Pancreas (tissue), 10 donors: ENCODE results near the gene RAMAC. TPM values are rescaled to one million over a fixed set of nuclear protein-coding genes. Genes with fewer than 3 reads are reported as not detected.
A peak's percentile ranks its signal among the peaks of the same experiment; 100 is the strongest.
"Not testable (repeated sequence)": the region's sequence is repeated elsewhere in the genome, so short reads cannot be mapped to it uniquely, and the experiment has no call there.

Source experiments
- ATAC-seq, 4 donors: fragments of 200-7000 bp; cut with Tn5 transposase; one replicate each; pipeline versions ENCODE4 v1.8.0 to v1.9.1; 2020; ENCODE audit warnings: mild to moderate bottlenecking in 4 of 4, moderate library complexity in 4 of 4
- DNase-seq, 6 donors: peaks; one replicate each; pipeline ENCODE4 v3.0.0-alpha.2; 2020
- FAIRE-seq: peaks from 2 replicates; lab custom pipeline; 2012; peaks lifted over from hg19 to GRCh38; lab: Jason Lieb, UNC
- H3K27ac ChIP-seq, 4 donors: fragments of 200-600 bp; sonication (generic); 1 replicate in 3 of 4; 2 replicates in 1 of 4; pipeline versions ENCODE4 v1.5.0 to v1.8.0; 2020
- H3K27me3 ChIP-seq, 4 donors: fragments of 200-600 bp; one replicate each; pipeline ENCODE4 v1.8.0; 2021
- H3K36me3 ChIP-seq, 3 donors: fragments of 200-600 bp; sonication (generic) in 1 of 3; one replicate each; pipeline versions ENCODE4 v1.5.0 to v1.8.0; 2020 to 2021
- H3K4me1 ChIP-seq, 3 donors: fragments of 200-600 bp; one replicate each; pipeline ENCODE4 v1.8.0; 2021
- H3K4me3 ChIP-seq, 4 donors: fragments of 200-600 bp; sonication (generic) in 2 of 4; one replicate each; pipeline versions ENCODE4 v1.5.0 to v1.8.0; 2020 to 2021
- H3K9me3 ChIP-seq, 4 donors: fragments of 200-600 bp; one replicate each; pipeline ENCODE4 v1.8.0; 2021
- WGBS, 2 donors: extraction: QIAGEN DNeasy Blood & Tissue Kit; methylation state at CpG; one replicate each; pipeline ENCODE4 v1.1.7; 2013; 5-methylcytosine and 5-hydroxymethylcytosine counted together
- intact Hi-C, 3 donors: fragments of 100-400 bp; cut with DNase I; formaldehyde crosslinking; loops; one replicate each; pipeline versions ENCODE4 v1.11.1 to v1.14.2; 2022
- polyA plus RNA-seq, 2 donors: library from polyadenylated mRNA; stranded (reverse); fragments of 200-250 nt; gene quantifications; one replicate each; pipeline ENCODE4 v1.2.3, GENCODE V29; 2013
- total RNA-seq, 6 donors: library from RNA; stranded (reverse); fragmentation: NEBNext Ultra II Directional in 4 of 6; extraction: Animal tissue kit (Norgen Biotek cat#: 25700) in 4 of 6; gene quantifications; one replicate each; pipeline versions ENCODE4 v1.2.1 to v1.2.4, GENCODE V29; 2021 to 2023
- TF ChIP-seq, protein P1 (sequence below), 4 donors: fragments of 200-600 bp; sonication (generic) in 3 of 4; IDR thresholded peaks; one replicate each; pipeline versions ENCODE4 v1.5.0 to v1.8.0; 2021; ENCODE audit warnings: antibody characterized with exemption in 4 of 4
- donor health status: healthy with polysubstance abuse.
- donor health status: DM: no; HTN: no; CAD: no; lungs with moderate emphysema.
- donor health status: DM: no; HTN: no; CAD: no.
- donor health status: control.
- donor health status: control.
- donor health status: Bipolar disorder and iron deficiency.
- donor health status: DM: yes; HTN: yes; CAD: no.
- donor health status: DM: no; HTN: no; CAD: no.
- donor health status: DM: no; HTN: no; CAD: no.
- donor health status: DM: yes; HTN: yes; CAD: no.

Gene RAMAC
- total and polyA plus RNA-seq, 8 donors, result 7.0 to 15.5 (median 9.8) TPM

DNA sequence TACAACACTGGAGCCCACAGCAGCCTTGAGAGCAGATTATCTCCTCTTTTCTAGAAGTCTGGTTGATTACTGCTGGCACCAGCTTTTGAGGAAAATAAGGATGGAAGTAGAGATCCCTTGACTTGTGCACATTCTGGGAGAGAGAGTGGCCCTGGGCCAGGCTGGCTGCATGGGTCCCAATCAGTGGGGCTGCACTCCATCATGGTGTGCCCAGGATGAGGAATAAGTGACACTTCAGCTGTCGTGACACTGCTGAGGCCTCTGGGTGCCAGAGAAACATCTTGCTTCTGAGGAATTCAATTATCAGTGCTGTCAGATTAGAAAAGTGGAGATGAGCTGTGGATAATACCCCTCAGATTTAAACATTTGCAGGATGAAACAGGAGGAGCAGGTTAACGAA lies 9.1 kb downstream of the RAMAC start:
- peaks cover 5 to 11% (median 7%) of the 10 kb centered on the region in 3 donors for H3K4me1 ChIP-seq
- intact Hi-C loops, result no loop called here
- H3K9me3 ChIP-seq, result no peaks in the 10 kb centered on the region
- H3K4me3 ChIP-seq, result no peak overlapping the region
- H3K27ac ChIP-seq, result no peak overlapping the region
- no peak for ATAC-seq
- TF ChIP-seq, protein P1, sequence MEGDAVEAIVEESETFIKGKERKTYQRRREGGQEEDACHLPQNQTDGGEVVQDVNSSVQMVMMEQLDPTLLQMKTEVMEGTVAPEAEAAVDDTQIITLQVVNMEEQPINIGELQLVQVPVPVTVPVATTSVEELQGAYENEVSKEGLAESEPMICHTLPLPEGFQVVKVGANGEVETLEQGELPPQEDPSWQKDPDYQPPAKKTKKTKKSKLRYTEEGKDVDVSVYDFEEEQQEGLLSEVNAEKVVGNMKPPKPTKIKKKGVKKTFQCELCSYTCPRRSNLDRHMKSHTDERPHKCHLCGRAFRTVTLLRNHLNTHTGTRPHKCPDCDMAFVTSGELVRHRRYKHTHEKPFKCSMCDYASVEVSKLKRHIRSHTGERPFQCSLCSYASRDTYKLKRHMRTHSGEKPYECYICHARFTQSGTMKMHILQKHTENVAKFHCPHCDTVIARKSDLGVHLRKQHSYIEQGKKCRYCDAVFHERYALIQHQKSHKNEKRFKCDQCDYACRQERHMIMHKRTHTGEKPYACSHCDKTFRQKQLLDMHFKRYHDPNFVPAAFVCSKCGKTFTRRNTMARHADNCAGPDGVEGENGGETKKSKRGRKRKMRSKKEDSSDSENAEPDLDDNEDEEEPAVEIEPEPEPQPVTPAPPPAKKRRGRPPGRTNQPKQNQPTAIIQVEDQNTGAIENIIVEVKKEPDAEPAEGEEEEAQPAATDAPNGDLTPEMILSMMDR (IDR thresholded peaks at IDR 0.05), result no peak
- WGBS, 2 donors, result 88 to 100% methylated on average over 2 of the region's 2 CpGs
- H3K36me3 ChIP-seq, result peaks cover 0 to 5% (median 3%) of the 10 kb centered on the region in 3 donors
- no peak for DNase-seq
- H3K27me3 ChIP-seq, result no peaks in the 10 kb centered on the region
- FAIRE-seq, result no peak

DNA sequence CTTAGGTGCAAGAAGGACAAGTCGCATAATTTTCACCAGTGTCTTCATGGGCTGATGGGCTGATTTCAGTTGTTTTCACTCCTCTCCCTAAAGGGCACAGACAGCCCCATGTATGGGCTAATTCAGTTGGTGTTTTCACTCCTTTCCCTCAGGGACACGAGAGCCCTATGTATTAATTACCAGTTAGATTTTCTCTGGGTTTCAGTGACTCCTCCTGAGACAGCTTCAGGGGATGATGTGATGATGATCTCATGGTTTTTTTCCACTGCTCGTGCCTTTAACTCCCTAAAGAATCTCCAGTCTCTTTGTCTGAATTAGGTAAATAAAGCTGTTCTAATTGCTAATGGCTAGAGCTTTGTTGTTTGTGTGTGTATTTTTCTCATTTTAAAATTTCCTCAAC lies 9.9 kb downstream of the RAMAC start:
- no peak for ATAC-seq
- no peak for DNase-seq
- Histone ChIP-seq H3K27me3 (no peaks in the 10 kb centered on the region), H3K36me3 (no peaks in the 10 kb centered on the region), H3K4me1 (peaks cover 5 to 11% (median 7%) of the 10 kb centered on the region in 3 donors), H3K27ac (no peak overlapping the region), H3K9me3 (no peaks in the 10 kb centered on the region), H3K4me3 (no peak overlapping the region)
- intact Hi-C loops, result no loop called here
- FAIRE-seq, result no peak
- 76 to 82% methylated on average over 3 of the region's 3 CpGs for WGBS, 2 donors
- TF ChIP-seq, protein P1 (IDR thresholded peaks at IDR 0.05), result no peak

DNA sequence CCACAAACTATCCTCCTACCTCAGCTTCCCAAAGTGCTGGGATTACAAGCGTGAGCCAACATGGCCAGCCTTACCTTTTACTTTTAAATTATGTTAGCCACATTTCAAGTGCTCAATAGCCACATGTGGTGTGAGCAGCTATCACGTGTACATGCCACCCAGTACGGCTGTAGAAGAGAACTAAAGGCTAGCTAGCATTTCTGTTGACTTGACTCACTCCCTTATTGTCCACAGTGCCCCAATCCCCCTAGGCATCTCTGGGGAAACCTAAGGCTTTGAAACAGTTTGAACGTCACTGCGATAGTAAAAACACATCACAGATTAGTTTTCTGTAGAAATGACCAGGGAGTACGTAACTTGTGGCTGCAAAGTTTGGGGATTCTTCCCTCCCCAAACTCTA lies 13.4 kb downstream of the RAMAC start:
- Histone ChIP-seq H3K27me3 (no peaks in the 10 kb centered on the region), H3K4me1 (peaks cover 0 to 4% (median 0%) of the 10 kb centered on the region in 3 donors), H3K27ac (peak overlapping the region in 1 of 4 donors; percentile 55), H3K4me3 (no peak overlapping the region), H3K36me3 (no peaks in the 10 kb centered on the region), H3K9me3 (no peaks in the 10 kb centered on the region)
- intact Hi-C loops, result no loop called here
- ATAC-seq (no peak), DNase-seq (no peak), FAIRE-seq (no peak)
- TF ChIP-seq, protein P1 (IDR thresholded peaks at IDR 0.05), result no peak
- WGBS, 2 donors, result 86 to 87% methylated on average over 6 of the region's 6 CpGs

DNA sequence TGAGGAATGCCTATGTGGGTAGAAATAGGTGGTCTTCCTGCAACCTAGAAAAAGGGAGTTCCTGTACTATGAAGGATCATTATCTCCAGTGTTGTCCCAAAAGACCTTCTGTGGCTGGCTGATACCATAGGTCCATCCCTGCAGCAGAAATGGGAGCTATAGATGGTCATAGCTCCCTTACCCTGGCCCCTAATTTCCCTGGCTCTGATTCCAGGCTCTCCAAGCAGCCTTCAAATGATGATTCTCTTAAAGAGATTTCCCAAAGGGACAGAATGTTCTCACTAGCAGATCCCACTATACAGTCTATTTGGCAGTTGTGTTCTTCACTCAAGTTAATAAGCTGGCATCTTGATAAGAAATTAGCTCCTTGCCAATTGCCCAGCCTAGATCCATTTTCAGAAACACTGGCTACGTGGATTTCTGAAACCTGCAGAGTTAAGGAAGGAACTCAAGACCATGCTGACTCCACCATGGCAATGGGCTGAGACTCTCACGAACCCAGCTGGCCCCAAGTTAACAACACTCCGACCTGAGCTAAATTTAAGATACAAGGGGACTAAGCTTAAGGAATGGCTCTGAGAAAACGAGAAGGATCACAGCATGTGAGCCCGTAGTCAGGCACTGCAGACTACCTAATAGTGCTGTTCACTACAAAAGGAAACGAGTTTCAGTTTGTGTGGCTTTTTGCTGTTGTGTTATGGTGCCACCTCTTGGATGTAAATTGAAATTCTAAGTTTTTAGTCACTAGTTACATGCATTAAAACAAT lies 14.1 kb downstream of the RAMAC start:
- Histone ChIP-seq H3K36me3 (peaks cover 0 to 6% (median 0%) of the 10 kb centered on the region in 3 donors), H3K4me1 (peaks cover 0 to 4% (median 0%) of the 10 kb centered on the region in 3 donors), H3K27me3 (no peaks in the 10 kb centered on the region), H3K27ac (peak overlapping the region; percentile 6 to 63 (median 37)), H3K4me3 (peak overlapping the region in 2 of 4 donors; percentile 18 to 31), H3K9me3 (no peaks in the 10 kb centered on the region)
- TF ChIP-seq, protein P1 (IDR thresholded peaks at IDR 0.05), result peak in 3 of 4 donors; percentile 18 to 41 (median 30)
- FAIRE-seq (no peak), ATAC-seq (peak; percentile 83 to 98 (median 94)), DNase-seq (peak in 1 of 6 donors; percentile 41)
- intact Hi-C loops, result loop anchor here in 1 of 3 donors (5.0 kb wide), 1 partner anchor 148 kb away; no protein-coding TSS in a partner anchor
- WGBS, 2 donors, result 3% methylated on average over 6 of the region's 6 CpGs

DNA sequence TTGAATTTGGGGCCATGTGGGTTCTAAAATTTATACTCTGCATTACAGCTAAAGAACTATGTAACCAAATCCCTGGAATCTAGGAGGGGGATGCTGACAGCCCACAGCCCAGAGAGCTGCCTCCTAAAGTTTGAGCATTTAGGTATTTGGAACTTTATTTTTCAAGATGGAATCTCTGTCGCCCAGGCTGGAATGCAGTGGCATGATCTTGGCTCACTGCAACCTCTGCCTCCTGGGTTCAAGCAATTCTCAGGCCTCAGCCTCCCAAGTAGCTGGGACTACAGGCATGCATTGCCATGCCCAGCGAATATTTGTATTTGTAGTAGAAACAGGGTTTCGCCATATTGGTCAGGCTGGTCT lies 14.6 kb downstream of the RAMAC start:
- 63 to 65% methylated on average over 3 of the region's 3 CpGs for WGBS, 2 donors
- H3K9me3 ChIP-seq, H3K27me3 ChIP-seq, H3K4me3 ChIP-seq, FAIRE-seq, H3K4me1 ChIP-seq, DNase-seq, H3K36me3 ChIP-seq: not testable (repeated sequence)
- H3K27ac ChIP-seq, result peak overlapping the region in 3 of 4 donors; percentile 19 to 63 (median 55)
- intact Hi-C loops, result loop anchor here in 1 of 3 donors (5.0 kb wide), 1 partner anchor 148 kb away; no protein-coding TSS in a partner anchor
- ATAC-seq, result peak in 1 of 4 donors; percentile 3
